Naive B cell (primary cell): ENCODE measurements around the gene TPGS2. TPM values are rescaled to one million over a fixed set of nuclear protein-coding genes. Genes with fewer than 3 reads are reported as not detected.
"Not testable (repeated sequence)": the region's sequence is repeated elsewhere in the genome, so short reads cannot be mapped to it uniquely, and the experiment has no call there.

ENCODE experiments used
- ATAC-seq, 2 donors: fragments of 150-1000 bp; cut with Tn5 transposase; 2 replicates each; pipeline ENCODE4 v1.10.0; 2021; ENCODE audit warnings: low read depth in 2 of 2, mild to moderate bottlenecking in 2 of 2, moderate library complexity in 2 of 2
- DNase-seq: peaks from one replicate; pipeline ENCODE4 v3.0.0; 2022
- H3K27ac Mint-ChIP-seq, 6 donors: one replicate each; pipeline ENCODE4 v1.8.0; 2020 to 2022; ENCODE audit warnings: mild to moderate bottlenecking in 6 of 6, mixed read lengths in 6 of 6, moderate library complexity in 5 of 6, inconsistent platforms in 2 of 6
- H3K27me3 Mint-ChIP-seq, 3 donors: one replicate each; pipeline ENCODE4 v1.8.0; 2021 to 2022; ENCODE audit warnings: mixed read lengths in 3 of 3, mild to moderate bottlenecking in 1 of 3
- H3K36me3 Mint-ChIP-seq, 2 donors: one replicate each; pipeline ENCODE4 v1.8.0; 2020 to 2022; ENCODE audit warnings: mixed read lengths in 2 of 2, inconsistent platforms in 1 of 2, mild to moderate bottlenecking in 1 of 2
- H3K4me1 Mint-ChIP-seq, 3 donors: one replicate each; pipeline ENCODE4 v1.8.0; 2020 to 2022; ENCODE audit warnings: mixed read lengths in 3 of 3, inconsistent platforms in 1 of 3, mild to moderate bottlenecking in 1 of 3, moderate library complexity in 1 of 3
- H3K4me3 Mint-ChIP-seq, 8 donors: one replicate each; pipeline ENCODE4 v1.8.0; 2020 to 2022; ENCODE audit warnings: mild to moderate bottlenecking in 8 of 8, mixed read lengths in 8 of 8, moderate library complexity in 8 of 8, inconsistent platforms in 2 of 8
- H3K9me3 Mint-ChIP-seq, 7 donors: one replicate each; pipeline ENCODE4 v1.8.0; 2020 to 2022; ENCODE audit warnings: mixed read lengths in 7 of 7, mild to moderate bottlenecking in 5 of 7, inconsistent platforms in 2 of 7, moderate library complexity in 1 of 7
- polyA plus RNA-seq, 6 donors: library from polyadenylated mRNA; unstranded; fragments of 300-500 nt; fragmentation: Illumina TruSeq; gene quantifications; one replicate each; pipeline ENCODE4 v1.2.3, GENCODE V29; 2021; ENCODE audit warnings: low read depth in 6 of 6

Gene TPGS2
- polyA plus RNA-seq, 6 donors from 2014 or later = 39.2 to 57.5 (median 52.5) TPM

GRCh38 chr18:36782710-36783109 lies 46.1 kb downstream of the TPGS2 start:
- Mint-ChIP-seq H3K27me3 (no peaks in the 10 kb centered on the region), H3K27ac (peak overlapping the region in 1 of 6 donors; percentile 8), H3K4me1 (no peaks in the 10 kb centered on the region), H3K36me3 (peaks cover 0 to 5% of the 10 kb centered on the region in 2 donors), H3K9me3 (no peaks in the 10 kb centered on the region), H3K4me3 (peak overlapping the region in 1 of 8 donors; percentile 42)
- ATAC-seq (no peak), DNase-seq (no peak)

GRCh38 chr18:36780748-36781147 lies 48.1 kb downstream of the TPGS2 start:
- ATAC-seq = no peak
- DNase-seq = no peak
- H3K27ac Mint-ChIP-seq = no peak overlapping the region
- peak overlapping the region in 1 of 8 donors; percentile 22 for H3K4me3 Mint-ChIP-seq
- no peaks in the 10 kb centered on the region for H3K4me1 Mint-ChIP-seq
- no peaks in the 10 kb centered on the region for H3K27me3 Mint-ChIP-seq
- H3K36me3 Mint-ChIP-seq = no peaks in the 10 kb centered on the region
- no peaks in the 10 kb centered on the region for H3K9me3 Mint-ChIP-seq

- ATAC-seq (no peak), DNase-seq (no peak)
- Mint-ChIP-seq H3K4me1 (no peaks in the 10 kb centered on the region), H3K9me3 (no peaks in the 10 kb centered on the region), H3K27me3 (no peaks in the 10 kb centered on the region), H3K27ac (no peak overlapping the region), H3K36me3 (no peaks in the 10 kb centered on the region), H3K4me3 (no peak overlapping the region)
Measured at GRCh38 chr18:36777566-36777965, 51.2 kb downstream of the TPGS2 start.

GRCh38 chr18:36776650-36777049 lies 52.2 kb downstream of the TPGS2 start:
- DNase-seq (no peak), ATAC-seq (no peak)
- Mint-ChIP-seq H3K9me3 (no peaks in the 10 kb centered on the region), H3K36me3 (no peaks in the 10 kb centered on the region), H3K4me3 (no peak overlapping the region), H3K27ac (no peak overlapping the region), H3K4me1 (peaks cover 0 to 3% (median under 1%) of the 10 kb centered on the region in 3 donors), H3K27me3 (no peaks in the 10 kb centered on the region)

- DNase-seq (no peak), ATAC-seq (no peak)
- Mint-ChIP-seq H3K27ac (no peak overlapping the region), H3K27me3 (no peaks in the 10 kb centered on the region), H3K9me3 (no peaks in the 10 kb centered on the region), H3K4me3 (no peak overlapping the region), H3K36me3 (no peaks in the 10 kb centered on the region), H3K4me1 (peaks cover 9 to 14% (median 10%) of the 10 kb centered on the region in 3 donors)
Measured at GRCh38 chr18:36775396-36775795, 53.4 kb downstream of the TPGS2 start.

- Mint-ChIP-seq H3K27me3 (no peaks in the 10 kb centered on the region), H3K9me3 (no peaks in the 10 kb centered on the region), H3K27ac (no peak overlapping the region), H3K36me3 (no peaks in the 10 kb centered on the region), H3K4me1 (peaks cover 9 to 16% (median 10%) of the 10 kb centered on the region in 3 donors), H3K4me3 (no peak overlapping the region)
- DNase-seq (no peak), ATAC-seq (no peak)
Measured at GRCh38 chr18:36772241-36772723, 56.5 kb downstream of the TPGS2 start.

GRCh38 chr18:36771245-36771644 lies 57.6 kb downstream of the TPGS2 start:
- Mint-ChIP-seq H3K4me3 (peak overlapping the region in 1 of 8 donors; percentile 20), H3K27ac (peak overlapping the region in 1 of 6 donors; percentile 16), H3K27me3 (no peaks in the 10 kb centered on the region), H3K36me3 (no peaks in the 10 kb centered on the region), H3K9me3 (no peaks in the 10 kb centered on the region), H3K4me1 (peaks cover 9 to 16% (median 10%) of the 10 kb centered on the region in 3 donors)
- ATAC-seq = no peak
- no peak for DNase-seq

- H3K36me3 Mint-ChIP-seq = no peaks in the 10 kb centered on the region
- no peak for DNase-seq
- ATAC-seq = no peak
- no peak overlapping the region for H3K4me3 Mint-ChIP-seq
- no peaks in the 10 kb centered on the region for H3K27me3 Mint-ChIP-seq
- no peaks in the 10 kb centered on the region for H3K9me3 Mint-ChIP-seq
- H3K27ac Mint-ChIP-seq = peak overlapping the region in 1 of 6 donors; percentile 71
- peaks cover 9 to 16% (median 10%) of the 10 kb centered on the region in 3 donors for H3K4me1 Mint-ChIP-seq
Measured at GRCh38 chr18:36770315-36770946, 58.4 kb downstream of the TPGS2 start.

- Mint-ChIP-seq H3K27me3 (no peaks in the 10 kb centered on the region), H3K9me3 (no peaks in the 10 kb centered on the region), H3K4me1 (peaks cover 9 to 16% (median 10%) of the 10 kb centered on the region in 3 donors), H3K36me3 (no peaks in the 10 kb centered on the region), H3K4me3 (no peak overlapping the region), H3K27ac (no peak overlapping the region)
- no peak for ATAC-seq
- no peak for DNase-seq
Measured at GRCh38 chr18:36769611-36770314, 59.0 kb downstream of the TPGS2 start.

- Mint-ChIP-seq H3K9me3 (no peaks in the 10 kb centered on the region), H3K36me3 (no peaks in the 10 kb centered on the region), H3K4me3 (no peak overlapping the region), H3K27ac (no peak overlapping the region), H3K27me3 (no peaks in the 10 kb centered on the region), H3K4me1 (peaks cover 9 to 16% (median 10%) of the 10 kb centered on the region in 3 donors)
- ATAC-seq (no peak), DNase-seq (no peak)
Measured at GRCh38 chr18:36769172-36769571, 59.6 kb downstream of the TPGS2 start.

GRCh38 chr18:36766836-36767235 lies 62.0 kb downstream of the TPGS2 start:
- Mint-ChIP-seq H3K9me3 (no peaks in the 10 kb centered on the region), H3K27me3 (peaks cover 0 to under 1% (median 0%) of the 10 kb centered on the region in 3 donors), H3K27ac (no peak overlapping the region), H3K4me1 (peaks cover 9 to 14% (median 10%) of the 10 kb centered on the region in 3 donors), H3K4me3 (no peak overlapping the region), H3K36me3 (no peaks in the 10 kb centered on the region)
- ATAC-seq = no peak
- no peak for DNase-seq

GRCh38 chr18:36762965-36763364 lies 65.8 kb downstream of the TPGS2 start:
- not testable (repeated sequence) for H3K36me3 Mint-ChIP-seq, H3K27ac Mint-ChIP-seq, H3K9me3 Mint-ChIP-seq, H3K27me3 Mint-ChIP-seq, H3K4me3 Mint-ChIP-seq, H3K4me1 Mint-ChIP-seq, DNase-seq, ATAC-seq

GRCh38 chr18:36762074-36762473 lies 66.7 kb downstream of the TPGS2 start:
- Mint-ChIP-seq H3K4me1 (no peaks in the 10 kb centered on the region), H3K36me3 (no peaks in the 10 kb centered on the region), H3K4me3 (no peak overlapping the region), H3K9me3 (peaks cover 0 to 5% (median 0%) of the 10 kb centered on the region in 7 donors), H3K27me3 (peaks cover 5 to 8% (median 6%) of the 10 kb centered on the region in 3 donors), H3K27ac (no peak overlapping the region)
- DNase-seq (no peak), ATAC-seq (no peak)

GRCh38 chr18:36761186-36761698 lies 67.6 kb downstream of the TPGS2 start:
- peaks cover 5 to 8% (median 8%) of the 10 kb centered on the region in 3 donors for H3K27me3 Mint-ChIP-seq
- no peak for DNase-seq
- H3K36me3 Mint-ChIP-seq = no peaks in the 10 kb centered on the region
- H3K4me3 Mint-ChIP-seq = no peak overlapping the region
- ATAC-seq = no peak
- H3K9me3 Mint-ChIP-seq = peaks cover 0 to 5% (median 0%) of the 10 kb centered on the region in 7 donors
- H3K27ac Mint-ChIP-seq = peak overlapping the region in 1 of 6 donors; percentile 28
- H3K4me1 Mint-ChIP-seq = no peaks in the 10 kb centered on the region
